ENCODE measurements around the gene BEND7.
"Not testable (repeated sequence)": the region's sequence is repeated elsewhere in the genome, so short reads cannot be mapped to it uniquely, and the experiment has no call there.

BEND7 gene, protein sequence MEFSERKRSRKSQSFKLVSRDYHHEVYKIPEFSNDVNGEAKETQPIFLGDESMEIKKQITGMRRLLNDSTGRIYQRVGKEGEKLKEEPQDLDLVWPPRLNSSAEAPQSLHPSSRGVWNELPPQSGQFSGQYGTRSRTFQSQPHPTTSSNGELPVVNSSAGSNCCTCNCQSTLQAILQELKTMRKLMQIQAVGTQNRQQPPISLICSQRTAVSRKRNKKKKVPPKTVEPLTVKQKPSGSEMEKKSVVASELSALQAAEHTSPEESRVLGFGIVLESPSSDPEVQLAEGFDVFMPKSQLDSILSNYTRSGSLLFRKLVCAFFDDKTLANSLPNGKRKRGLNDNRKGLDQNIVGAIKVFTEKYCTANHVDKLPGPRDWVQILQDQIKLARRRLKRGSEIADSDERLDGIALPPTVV

DNA sequence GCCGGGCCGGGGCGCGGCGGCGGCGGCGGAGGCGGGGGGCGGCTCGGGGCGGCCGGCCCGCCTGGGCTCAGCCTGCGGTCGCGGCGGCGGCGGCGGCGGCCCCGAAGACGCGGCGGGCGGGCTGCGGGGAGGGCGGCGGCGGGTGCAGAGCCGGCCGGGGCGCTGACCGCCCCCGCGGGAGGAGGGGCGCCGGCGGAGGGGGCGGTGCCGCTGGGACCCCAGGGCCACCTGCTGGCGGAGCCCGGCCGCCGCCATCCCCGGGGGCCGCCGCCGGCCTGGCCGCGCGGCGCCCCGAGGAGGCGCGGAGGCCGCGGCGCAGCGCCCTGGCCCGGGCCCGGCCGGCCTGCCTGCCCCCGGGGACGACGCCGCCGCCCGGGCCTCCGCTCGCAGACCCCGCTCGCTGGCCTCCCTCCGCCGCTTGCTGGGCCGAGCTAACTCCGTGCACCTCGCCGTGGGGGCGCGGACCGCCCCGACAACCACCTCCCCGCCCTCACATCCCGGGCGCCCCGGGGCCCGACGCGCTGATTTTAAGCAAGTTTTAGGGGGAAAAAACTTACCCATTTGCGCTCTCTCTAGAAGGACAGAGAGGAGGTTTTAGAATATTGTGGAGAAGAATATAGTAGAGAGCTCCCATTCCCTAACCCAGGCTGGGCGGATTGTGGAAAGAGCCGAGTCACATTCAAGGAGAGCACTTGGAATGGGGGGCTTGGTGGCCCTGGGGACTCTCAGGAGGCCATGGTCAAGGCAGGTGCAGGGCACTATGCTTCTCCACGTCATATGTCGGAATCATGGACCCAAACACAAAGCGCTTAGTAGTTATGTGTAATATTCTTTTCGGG is at the start of gene BEND7:
Gene BEND7 (minus strand): TSS at position 140 of the 839 bp plus-strand sequence. CDS start 481 bp downstream, outside the sequence.
- DNase-seq (ENCODE audit: extremely low spot score, insufficient read length, low read depth): no peak
- no peak for FAIRE-seq

DNA sequence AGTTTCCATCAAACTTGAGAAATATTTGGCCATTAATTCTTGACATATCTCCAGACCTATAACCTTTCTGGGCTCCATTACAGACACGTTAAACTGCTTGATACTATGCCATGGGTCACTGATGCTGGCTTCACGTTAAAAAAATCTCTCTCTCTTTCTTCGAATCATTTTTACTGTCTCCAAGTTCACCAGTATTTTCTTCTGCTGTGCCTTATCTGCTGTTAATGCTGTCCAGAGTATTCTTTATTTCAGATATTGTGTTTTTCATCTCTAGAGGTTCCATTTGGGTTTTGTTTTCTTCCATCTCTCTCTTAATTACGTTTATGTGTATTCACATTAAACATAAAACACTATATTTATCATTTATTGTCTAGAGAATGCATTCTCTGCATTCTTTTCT is 45.1 kb upstream of the BEND7 start:
- no peak for DNase-seq (ENCODE audit: extremely low spot score, insufficient read length, low read depth)
- no peak for FAIRE-seq

DNA sequence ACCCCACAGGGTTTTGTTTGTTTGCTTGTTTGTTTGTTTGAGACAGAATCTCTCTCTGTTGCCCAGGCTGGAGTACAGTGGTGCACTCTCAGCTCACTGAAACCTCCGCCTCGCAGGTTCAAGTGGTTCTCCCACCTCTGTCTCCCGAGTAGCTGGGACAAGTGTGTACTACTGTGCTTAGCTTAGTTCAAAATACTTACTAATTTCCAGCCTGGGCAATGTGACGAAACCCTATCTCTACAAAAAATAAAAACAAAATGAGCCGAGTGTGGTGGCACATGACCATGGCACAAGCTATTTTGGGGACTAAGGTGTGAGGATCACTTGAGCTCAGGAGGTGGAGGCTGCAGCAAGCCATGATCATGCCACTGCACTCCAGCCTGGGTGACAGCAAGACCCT is 42.7 kb upstream of the BEND7 start:
- DNase-seq (ENCODE audit: extremely low spot score, insufficient read length, low read depth) (no peak), FAIRE-seq (no peak)

DNA sequence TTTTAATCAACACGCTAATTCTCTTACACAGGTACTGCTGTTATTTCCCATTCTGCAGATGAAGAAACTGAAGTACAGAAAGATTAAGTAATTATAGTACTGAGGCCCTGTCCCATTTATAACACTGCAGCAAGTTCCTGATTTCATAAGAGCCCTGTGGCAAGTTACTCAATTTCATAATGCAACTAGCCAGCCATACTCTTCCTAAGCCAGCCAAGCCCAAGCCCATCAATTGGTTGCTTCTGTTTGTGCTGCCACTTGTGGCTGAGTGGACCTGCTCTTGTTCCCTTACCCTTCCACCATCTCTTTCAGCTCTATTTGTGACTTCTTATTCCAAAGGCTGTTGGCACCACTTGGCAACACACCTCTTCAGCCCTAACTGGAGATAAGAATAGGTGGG is 38.2 kb upstream of the BEND7 start:
- FAIRE-seq (no peak), DNase-seq (ENCODE audit: extremely low spot score, insufficient read length, low read depth) (no peak)

DNA sequence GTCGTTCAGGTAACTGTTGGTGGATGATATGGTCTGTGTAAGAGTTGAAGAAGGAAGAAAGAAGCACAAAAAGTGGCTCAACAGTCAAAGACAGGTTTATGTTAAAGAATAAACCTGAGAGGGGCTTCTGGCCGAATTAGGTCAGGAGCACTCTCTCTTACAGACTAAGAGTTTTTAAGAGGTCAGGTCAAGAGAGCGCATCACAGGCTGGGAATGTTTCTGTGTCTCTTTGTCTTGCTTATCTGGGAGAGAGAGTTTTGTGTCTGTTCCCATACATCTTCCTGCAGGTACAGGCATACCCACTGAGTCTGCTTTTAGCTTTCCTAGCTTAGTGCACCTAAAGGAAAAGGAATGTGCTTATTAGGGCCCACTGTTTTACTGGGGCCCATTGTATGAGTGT is 35.8 kb upstream of the BEND7 start:
- DNase-seq (ENCODE audit: extremely low spot score, insufficient read length, low read depth) (no peak), FAIRE-seq (no peak)

DNA sequence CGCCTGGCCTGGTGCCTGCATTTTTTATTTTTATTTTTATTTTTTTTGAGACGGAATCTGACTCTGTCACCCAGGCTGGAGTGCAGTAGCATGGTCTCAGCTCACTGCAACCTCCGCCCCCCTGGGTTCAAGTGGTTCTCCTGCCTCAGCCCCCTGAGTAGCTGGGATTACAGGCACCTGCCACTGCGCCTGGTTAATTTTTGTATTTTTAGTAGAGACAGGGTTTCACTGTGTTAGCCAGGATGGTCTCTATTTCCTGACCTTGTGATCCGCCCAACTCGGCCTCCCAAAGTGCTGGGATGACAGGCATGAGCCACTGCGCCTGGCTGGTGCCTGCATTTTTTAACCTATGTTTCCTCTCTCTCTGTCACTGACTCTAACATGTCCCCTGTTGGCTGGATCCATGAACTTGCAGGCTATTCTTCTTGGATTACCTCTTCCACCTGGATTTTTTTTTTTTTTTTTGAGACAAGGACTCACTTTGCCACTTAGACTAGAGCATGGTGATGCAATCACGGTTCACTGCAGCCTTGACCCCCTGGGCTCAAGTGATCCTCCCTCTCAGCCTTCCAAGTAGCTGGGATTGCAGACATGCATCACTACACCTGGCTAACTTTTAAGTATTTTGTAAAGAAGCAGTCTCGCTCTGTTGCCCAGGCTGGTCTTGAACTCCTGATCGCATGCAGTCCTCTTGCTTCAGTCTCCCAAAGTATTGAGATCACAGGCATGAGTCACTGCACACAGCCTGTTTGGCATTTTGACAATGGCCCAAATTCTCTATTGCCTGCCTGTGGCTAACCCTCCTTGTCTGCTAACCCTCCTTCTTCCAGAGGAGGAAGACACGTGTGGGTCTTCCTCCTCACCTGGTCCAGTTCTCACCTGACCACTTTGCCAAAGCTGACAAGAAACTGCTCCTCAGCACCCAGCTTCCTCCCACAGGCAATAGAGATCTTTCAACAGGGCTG is 34.9 kb upstream of the BEND7 start:
- DNase-seq (ENCODE audit: extremely low spot score, insufficient read length, low read depth) (no peak), FAIRE-seq (no peak)

DNA sequence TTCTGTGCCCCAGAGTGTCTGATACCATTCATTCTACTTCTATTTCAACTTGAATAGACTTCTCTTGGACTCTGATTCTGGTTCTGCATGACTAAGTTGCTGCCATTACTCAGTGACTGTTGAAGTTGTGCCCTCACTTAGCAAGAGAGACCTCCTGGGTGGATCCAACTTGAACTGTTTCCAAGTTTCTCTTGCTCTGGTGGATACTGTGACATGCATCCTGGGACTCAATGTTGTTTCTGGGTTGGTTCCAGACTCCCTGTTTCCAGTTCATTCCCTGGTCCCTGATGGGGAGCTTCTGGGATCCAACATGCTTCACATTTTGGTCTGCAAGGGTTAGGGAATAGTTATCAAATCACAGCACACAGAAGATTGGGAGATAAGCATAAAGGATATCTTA is 31.8 kb upstream of the BEND7 start:
- DNase-seq (ENCODE audit: extremely low spot score, insufficient read length, low read depth) (no peak), FAIRE-seq (no peak)

DNA sequence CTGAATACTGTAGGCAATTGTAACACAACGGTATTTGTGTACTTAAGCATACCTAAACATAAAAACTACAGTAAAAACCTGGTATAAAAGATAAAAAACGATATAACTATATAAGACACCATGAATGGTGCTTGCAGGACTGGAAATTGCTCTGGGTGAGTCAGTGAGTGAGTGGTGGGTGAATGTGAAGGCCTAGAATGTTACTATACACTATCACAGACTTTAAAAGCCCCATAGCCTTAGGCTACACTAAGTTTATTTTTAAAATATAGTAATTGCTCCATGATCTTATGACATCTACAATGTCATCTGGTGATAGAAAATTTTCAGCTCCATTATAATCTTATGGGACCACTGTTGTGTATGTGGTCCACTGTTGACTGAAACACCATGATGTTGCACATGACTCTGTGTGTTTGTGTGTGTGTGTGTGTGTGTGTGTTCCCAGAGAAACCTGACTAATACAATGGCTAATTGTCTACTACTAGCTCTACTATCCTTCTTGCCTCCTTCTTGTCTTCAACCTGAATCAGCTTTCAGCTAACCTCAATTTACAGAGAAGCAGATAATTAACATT is 30.4 kb upstream of the BEND7 start:
- no peak for FAIRE-seq
- DNase-seq (ENCODE audit: extremely low spot score, insufficient read length, low read depth): no peak

DNA sequence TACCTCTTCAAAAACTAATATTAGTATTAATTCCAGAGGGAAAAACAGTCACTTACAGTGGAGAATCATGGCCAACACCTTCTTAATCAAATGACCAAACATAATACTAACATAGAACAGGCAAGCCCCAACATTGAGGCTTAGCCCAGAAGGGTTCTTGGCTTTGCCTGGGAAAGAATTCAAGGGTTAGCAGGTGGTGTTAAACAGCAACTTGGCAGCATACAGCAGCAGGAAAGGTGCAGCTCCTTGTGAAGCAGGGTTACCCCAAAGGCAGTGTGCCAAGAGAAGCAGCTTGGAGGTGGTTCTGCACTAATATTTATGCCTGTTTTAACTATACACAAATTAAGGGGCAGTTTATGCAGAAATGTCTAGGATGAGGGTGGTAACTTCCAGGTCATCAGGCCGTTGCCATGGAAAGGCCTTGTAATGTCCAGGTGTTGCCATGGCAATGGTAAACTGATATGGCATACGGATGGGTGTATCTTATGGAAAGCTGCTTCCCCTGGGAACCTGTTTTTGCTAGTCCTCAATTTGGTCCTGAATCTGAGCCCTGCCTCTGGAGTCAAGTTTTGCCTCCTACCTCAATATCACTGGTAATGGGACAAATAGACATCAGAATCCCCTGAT is 27.2 kb upstream of the BEND7 start:
- FAIRE-seq (no peak), DNase-seq (ENCODE audit: extremely low spot score, insufficient read length, low read depth) (no peak)

DNA sequence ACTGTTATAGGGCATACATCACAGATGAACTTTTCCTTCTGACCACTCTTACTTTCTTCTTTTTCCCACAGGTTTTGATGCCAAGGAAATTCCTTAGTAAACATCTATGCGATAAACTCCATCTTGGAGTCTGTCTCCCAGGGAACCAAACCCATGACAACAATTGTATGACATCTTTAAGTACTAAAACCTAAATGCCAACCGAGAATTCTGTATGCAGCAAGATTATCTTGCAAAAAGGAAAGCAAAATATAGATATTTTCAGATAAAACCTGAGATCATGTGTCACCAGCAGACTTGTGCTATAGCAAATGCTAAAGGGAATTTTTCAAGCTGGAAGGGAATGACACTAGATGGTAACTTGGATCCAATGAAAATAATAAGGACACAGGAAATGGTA is 22.0 kb upstream of the BEND7 start:
- FAIRE-seq (no peak), DNase-seq (ENCODE audit: extremely low spot score, insufficient read length, low read depth) (no peak)

DNA sequence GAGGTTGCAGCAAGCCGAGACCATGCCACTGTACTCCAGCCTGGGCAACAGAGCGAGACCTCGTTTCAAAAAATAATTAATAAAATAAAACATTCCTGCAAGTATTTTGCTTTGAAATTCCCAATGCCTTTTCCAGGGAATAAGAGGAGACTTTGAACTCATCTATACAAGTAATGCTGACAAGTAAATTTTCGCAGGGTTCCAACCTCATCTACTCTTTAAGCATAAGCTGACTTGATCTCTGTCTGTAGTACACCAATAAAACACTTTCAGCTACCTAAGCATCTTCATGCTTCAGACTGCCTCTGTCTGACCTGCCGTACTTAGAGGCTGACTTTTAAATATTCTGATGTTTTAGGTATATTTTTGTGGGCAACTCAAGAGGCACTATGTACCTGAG is 13.7 kb upstream of the BEND7 start:
- FAIRE-seq (no peak), DNase-seq (ENCODE audit: extremely low spot score, insufficient read length, low read depth) (no peak)

DNA sequence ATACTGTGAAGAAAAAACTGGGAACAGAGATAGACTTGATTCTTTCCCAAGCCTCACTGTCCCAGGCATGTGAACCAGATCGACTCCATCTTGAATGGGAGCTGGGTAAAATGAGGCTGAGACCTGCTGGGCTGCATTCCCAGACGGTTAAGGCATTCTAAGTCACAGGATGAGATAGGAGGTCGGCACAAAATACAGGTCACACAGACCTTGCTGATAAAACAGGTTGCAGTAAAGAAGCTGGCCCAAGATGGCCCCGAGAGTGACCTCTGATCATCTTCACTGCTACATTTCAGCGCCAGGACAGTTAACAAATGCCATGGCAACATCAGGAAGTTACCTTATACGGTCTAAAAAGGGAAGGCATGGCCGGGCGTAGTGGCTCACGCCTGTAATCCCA is 9.2 kb upstream of the BEND7 start:
- not testable (repeated sequence) for FAIRE-seq; DNase-seq (ENCODE audit: extremely low spot score, insufficient read length, low read depth)

DNA sequence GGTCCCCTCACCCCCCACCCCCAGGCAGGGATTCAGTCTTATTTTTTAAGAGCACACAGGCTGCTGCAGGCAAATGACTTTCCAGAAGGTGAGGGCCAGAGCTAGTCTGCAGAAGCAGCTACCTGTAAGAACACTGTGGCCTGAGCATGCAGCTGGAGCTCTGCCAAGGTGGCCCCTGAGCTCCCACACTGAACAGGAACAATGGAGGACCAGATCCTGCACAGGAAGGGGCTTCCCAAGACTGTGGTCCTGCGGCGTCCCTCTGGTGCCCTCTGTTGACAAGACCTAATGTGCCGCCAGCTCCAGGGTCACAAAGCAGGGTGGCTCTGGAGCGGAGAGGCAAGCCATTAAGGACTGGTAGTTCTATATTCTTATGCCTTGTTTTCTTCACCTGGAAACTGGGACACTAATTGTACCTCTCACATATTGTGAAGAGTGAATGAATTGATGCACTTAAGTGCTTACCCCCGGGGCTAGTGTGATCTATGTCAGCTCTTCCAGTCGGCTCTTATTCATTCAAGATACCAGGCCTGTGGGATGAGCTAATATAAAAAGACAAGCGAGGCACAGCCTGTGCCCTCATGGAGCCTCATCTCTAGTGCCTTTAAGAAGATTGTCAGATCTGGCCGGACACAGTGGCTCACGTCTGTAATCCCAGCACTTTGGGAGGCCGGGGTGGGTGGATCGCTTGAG is 8.0 kb upstream of the BEND7 start:
- FAIRE-seq: peak; percentile 9
- DNase-seq (ENCODE audit: extremely low spot score, insufficient read length, low read depth): peak; percentile 35

DNA sequence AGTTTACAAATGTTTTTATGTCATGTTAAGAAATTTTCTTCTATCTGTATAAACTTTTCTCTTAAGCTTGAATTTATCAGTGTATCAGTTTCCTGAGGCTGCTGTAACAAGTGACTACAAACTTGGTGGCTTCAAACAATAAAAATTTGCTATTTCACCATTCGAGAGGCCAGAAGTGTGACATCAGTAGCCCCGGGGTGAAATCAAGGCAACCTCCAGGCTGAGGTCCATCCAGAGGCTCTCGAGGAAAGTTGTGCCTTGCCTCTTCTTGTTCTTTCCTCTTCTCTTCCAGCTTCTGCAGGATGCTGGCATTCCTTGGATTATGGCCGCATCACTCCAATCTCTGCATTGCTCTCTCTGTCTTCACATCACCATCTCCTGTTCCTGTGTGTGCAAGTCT is 6.5 kb upstream of the BEND7 start:
- FAIRE-seq (no peak), DNase-seq (ENCODE audit: extremely low spot score, insufficient read length, low read depth) (no peak)

DNA sequence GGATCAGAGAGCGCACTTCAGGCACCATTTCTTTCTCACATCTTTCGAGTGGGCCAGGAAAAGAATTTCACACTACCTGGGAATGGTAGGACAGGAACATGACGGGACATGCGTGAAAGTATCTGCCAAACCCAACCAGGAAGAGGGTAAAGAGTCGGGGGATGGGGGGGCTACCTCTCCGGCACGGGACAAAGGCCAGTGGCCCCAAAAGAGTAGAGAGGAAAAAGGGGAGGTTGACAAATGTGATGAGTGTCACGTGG is 830 bp upstream of the BEND7 start:
- FAIRE-seq (no peak), DNase-seq (ENCODE audit: extremely low spot score, insufficient read length, low read depth) (no peak)

DNA sequence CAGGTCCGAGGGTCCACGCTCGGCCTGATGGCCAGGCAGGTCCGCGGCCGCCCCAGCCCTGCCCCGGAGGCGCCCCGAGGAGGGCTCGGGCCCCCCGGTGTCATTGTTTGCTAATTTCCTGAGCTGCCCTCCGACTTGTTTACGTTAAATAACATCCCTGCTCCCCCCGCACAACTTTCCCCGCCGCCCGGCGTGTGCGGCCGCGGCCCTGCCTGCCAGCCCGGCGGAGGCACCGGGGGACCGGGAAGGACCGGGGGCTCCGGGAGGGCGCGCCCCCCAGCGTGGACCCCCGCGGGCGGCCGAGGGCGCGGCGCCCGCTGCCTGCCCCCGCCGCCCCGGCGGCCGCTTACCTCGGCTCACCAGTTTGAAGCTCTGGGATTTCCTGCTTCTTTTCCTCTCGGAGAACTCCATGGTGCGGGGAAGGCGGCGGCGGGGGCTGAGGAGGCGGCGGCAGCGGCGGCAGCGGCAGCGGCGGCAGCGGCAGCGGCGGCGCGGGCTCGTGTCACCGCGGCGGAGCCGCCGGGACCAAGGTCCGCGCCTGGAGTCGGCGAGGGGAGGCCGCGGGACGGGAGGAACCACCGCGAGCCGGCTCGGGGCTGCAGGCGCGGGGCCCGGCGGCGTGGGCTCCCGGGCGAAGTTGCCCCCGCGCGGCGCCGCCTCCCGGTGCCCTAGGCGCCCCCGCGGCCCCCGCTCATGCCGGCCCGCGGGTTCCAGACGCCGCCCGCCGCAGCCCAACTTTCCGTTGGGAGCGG is 515 bp downstream of the BEND7 start:
- DNase-seq (ENCODE audit: extremely low spot score, insufficient read length, low read depth) (no peak), FAIRE-seq (no peak)

DNA sequence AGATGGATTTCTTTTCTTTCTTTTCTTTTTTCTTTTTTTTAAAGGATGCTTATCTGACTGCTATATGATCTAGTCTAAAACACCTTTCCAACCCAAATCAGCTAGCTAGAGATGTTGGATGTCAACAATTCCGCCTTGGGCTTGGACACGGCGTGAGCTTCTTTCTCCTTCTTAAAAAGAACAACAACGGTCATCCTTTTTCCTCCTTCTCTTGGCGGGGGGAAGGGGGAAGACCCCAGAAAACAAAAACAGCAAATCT is 1.0 kb downstream of the BEND7 start:
- DNase-seq (ENCODE audit: extremely low spot score, insufficient read length, low read depth) (no peak), FAIRE-seq (no peak)

DNA sequence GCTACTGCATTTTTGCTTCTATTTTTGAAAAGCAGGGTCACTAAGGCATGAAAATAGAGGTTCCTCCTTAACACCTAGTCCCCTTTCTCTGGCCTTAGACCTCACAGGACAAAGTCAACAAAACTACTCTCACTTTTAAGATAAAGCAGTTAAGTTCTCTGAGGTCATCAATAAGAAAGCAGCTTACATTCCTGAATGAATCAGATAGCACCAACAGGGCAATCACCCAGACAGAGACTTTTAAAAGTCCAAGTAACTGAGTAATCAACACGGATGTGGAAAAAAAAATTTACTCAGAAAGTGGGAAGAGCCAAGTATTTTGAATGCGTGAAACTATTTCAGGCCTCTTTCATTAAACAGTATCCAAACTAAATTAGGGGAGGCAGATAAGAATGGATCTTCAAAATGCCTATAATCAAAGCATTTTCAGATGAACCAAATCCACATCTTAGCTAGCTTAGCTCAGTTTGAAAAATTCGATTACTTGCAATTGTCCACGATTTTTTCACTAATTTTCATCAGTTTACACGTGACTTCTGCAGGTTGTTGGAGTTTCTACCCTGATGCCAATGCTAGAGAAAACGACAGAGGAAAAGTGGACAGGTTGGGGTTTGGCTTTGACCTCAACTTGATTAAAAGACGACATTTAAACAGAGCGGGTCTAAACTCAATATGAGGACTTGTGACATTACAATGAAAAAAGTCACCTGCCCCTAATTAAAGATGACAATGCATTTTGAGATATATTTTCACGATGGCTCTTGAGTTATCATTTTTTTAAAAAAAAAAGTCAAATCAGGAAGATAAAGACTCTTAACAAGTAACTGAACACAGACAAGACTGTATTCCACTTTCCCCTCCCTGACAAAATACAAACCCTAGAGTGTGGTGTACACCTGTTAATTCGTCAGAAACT is 1.6 kb downstream of the BEND7 start:
- FAIRE-seq: no peak
- DNase-seq (ENCODE audit: extremely low spot score, insufficient read length, low read depth): no peak

Measured in GM18507 (cell line).